MCF 10A (cell line): ENCODE results near the gene ARL14EP. TPM values are rescaled to one million over a fixed set of nuclear protein-coding genes. Genes with fewer than 3 reads are reported as not detected.

Source experiments
- BruUV-seq: library from RNA; stranded (reverse); fragments of 400-500 nt; replicated peaks from 2 replicates; lab custom pipeline; 2021; lab: Mats Ljungman, UMichigan
- CTCF ChIA-PET: fragments of 300-600 bp; sonication (Branson Sonifier 250); formaldehyde crosslinking; extraction: SDS; loops from one replicate; lab custom pipeline; 2021; ENCODE audit warnings: antibody characterized with exemption, inconsistent platforms; lab: Yijun Ruan, JAX
- POLR2A ChIA-PET: fragments of 300-600, 350-650 bp; sonication (Branson Sonifier 250); formaldehyde crosslinking; extraction: SDS; loops from one replicate; lab custom pipeline; 2020; ENCODE audit warnings: antibody characterized with exemption, inconsistent platforms; lab: Yijun Ruan, JAX
- DNase-seq: peaks from one replicate; pipeline ENCODE4 v3.0.0-alpha.2; 2018; ENCODE audit not compliant: unreplicated experiment
- H3K27ac Mint-ChIP-seq: one replicate; pipeline ENCODE4 v1.8.0; 2022; ENCODE audit warnings: mild to moderate bottlenecking, low read depth, mixed read lengths; ENCODE audit not compliant: unreplicated experiment
- H3K27me3 Mint-ChIP-seq: one replicate; pipeline ENCODE4 v1.8.0; 2022; ENCODE audit warnings: mixed read lengths; ENCODE audit not compliant: insufficient read depth, unreplicated experiment
- H3K36me3 Mint-ChIP-seq: one replicate; pipeline ENCODE4 v1.8.0; 2022; ENCODE audit warnings: mild to moderate bottlenecking, moderate library complexity, mixed read lengths; ENCODE audit not compliant: insufficient read depth, unreplicated experiment
- H3K4me1 Mint-ChIP-seq: one replicate; pipeline ENCODE4 v1.8.0; 2022; ENCODE audit warnings: mixed read lengths; ENCODE audit not compliant: insufficient read depth, unreplicated experiment
- H3K4me3 Mint-ChIP-seq: one replicate; pipeline ENCODE4 v1.8.0; 2022; ENCODE audit warnings: mild to moderate bottlenecking, moderate library complexity, mixed read lengths; ENCODE audit not compliant: unreplicated experiment
- H3K9me3 Mint-ChIP-seq: one replicate; pipeline ENCODE4 v1.8.0; 2022; ENCODE audit warnings: mixed read lengths; ENCODE audit not compliant: unreplicated experiment
- intact Hi-C: fragments of 100-400 bp; cut with micrococcal nuclease; formaldehyde crosslinking; loops from 2 replicates; pipeline ENCODE4 v1.14.1; 2022
- total RNA-seq: library from RNA; stranded (reverse); gene quantifications from 2 replicates; pipeline ENCODE4 v1.2.3, GENCODE V29; 2022
- TF ChIP-seq, protein P1 (sequence below): fragments of 200-600 bp; IDR thresholded peaks from one replicate; pipeline ENCODE4 v1.8.0; 2022; ENCODE audit warnings: antibody characterized with exemption, mild to moderate bottlenecking; ENCODE audit not compliant: unreplicated experiment

The ARL14EP gene
- total RNA-seq, 1 experiment from 2014 or later = 28.4 TPM

- DNase-seq = no peak
- CTCF ChIA-PET = interaction anchor here (1.1 to 3.1 kb wide), 2 partner anchors 15 to 506 kb away, joined by 3 to 10 read pairs; no protein-coding TSS in a partner anchor
- Mint-ChIP-seq H3K27me3 (peaks cover 57% of the 10 kb centered on the region), H3K36me3 (no peaks in the 10 kb centered on the region), H3K9me3 (no peaks in the 10 kb centered on the region), H3K4me3 (no peak overlapping the region), H3K4me1 (no peaks in the 10 kb centered on the region), H3K27ac (no peak overlapping the region)
- TF ChIP-seq, protein P1, sequence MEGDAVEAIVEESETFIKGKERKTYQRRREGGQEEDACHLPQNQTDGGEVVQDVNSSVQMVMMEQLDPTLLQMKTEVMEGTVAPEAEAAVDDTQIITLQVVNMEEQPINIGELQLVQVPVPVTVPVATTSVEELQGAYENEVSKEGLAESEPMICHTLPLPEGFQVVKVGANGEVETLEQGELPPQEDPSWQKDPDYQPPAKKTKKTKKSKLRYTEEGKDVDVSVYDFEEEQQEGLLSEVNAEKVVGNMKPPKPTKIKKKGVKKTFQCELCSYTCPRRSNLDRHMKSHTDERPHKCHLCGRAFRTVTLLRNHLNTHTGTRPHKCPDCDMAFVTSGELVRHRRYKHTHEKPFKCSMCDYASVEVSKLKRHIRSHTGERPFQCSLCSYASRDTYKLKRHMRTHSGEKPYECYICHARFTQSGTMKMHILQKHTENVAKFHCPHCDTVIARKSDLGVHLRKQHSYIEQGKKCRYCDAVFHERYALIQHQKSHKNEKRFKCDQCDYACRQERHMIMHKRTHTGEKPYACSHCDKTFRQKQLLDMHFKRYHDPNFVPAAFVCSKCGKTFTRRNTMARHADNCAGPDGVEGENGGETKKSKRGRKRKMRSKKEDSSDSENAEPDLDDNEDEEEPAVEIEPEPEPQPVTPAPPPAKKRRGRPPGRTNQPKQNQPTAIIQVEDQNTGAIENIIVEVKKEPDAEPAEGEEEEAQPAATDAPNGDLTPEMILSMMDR = no peak
- no TSS peak for BruUV-seq
- POLR2A ChIA-PET = no interaction called here
- intact Hi-C loops = no loop called here
Observed at GRCh38 chr11:30349885-30350284, 27.0 kb downstream of the ARL14EP start.

- no peaks in the 10 kb centered on the region for H3K36me3 Mint-ChIP-seq
- no TSS peak for BruUV-seq
- peaks cover 61% of the 10 kb centered on the region for H3K27me3 Mint-ChIP-seq
- ChIA-PET CTCF (interaction anchor here (0.8 to 1.7 kb wide), 3 partner anchors 15 to 528 kb away, joined by 3 to 5 read pairs (median 3); no protein-coding TSS in a partner anchor), POLR2A (interaction anchor here (0.9 kb wide), 1 partner anchor 24 kb away, joined by 3 read pairs; no protein-coding TSS in a partner anchor)
- H3K4me1 Mint-ChIP-seq = no peaks in the 10 kb centered on the region
- no peak overlapping the region for H3K4me3 Mint-ChIP-seq
- no peak overlapping the region for H3K27ac Mint-ChIP-seq
- TF ChIP-seq, protein P1 = no peak
- H3K9me3 Mint-ChIP-seq = no peaks in the 10 kb centered on the region
- intact Hi-C loops = no loop called here
- DNase-seq = no peak
Observed at GRCh38 chr11:30350384-30350783, 27.5 kb downstream of the ARL14EP start.

GRCh38 chr11:30351061-30351460 is 28.2 kb downstream of the ARL14EP start:
- BruUV-seq = no TSS peak
- Mint-ChIP-seq H3K36me3 (no peaks in the 10 kb centered on the region), H3K4me1 (no peaks in the 10 kb centered on the region), H3K4me3 (no peak overlapping the region), H3K27ac (no peak overlapping the region), H3K9me3 (no peaks in the 10 kb centered on the region), H3K27me3 (peaks cover 68% of the 10 kb centered on the region)
- intact Hi-C loops = no loop called here
- TF ChIP-seq, protein P1 = no peak
- POLR2A ChIA-PET = interaction anchor here (0.9 kb wide), 1 partner anchor 25 kb away, joined by 3 read pairs; no protein-coding TSS in a partner anchor
- no peak for DNase-seq
- CTCF ChIA-PET = interaction anchor here (0.6 to 1.7 kb wide), 4 partner anchors 14 to 567 kb away, joined by 3 to 5 read pairs (median 3); no protein-coding TSS in a partner anchor

- Mint-ChIP-seq H3K9me3 (no peaks in the 10 kb centered on the region), H3K4me3 (no peak overlapping the region), H3K36me3 (no peaks in the 10 kb centered on the region), H3K27ac (no peak overlapping the region), H3K4me1 (no peaks in the 10 kb centered on the region), H3K27me3 (peaks cover 88% of the 10 kb centered on the region)
- POLR2A ChIA-PET = no interaction called here
- DNase-seq = no peak
- CTCF ChIA-PET = interaction anchor here (0.9 to 1.7 kb wide), 3 partner anchors 22 to 559 kb away, joined by 4 to 5 read pairs (median 4); no protein-coding TSS in a partner anchor
- no TSS peak for BruUV-seq
- TF ChIP-seq, protein P1 = no peak
- intact Hi-C loops = no loop called here
Observed at GRCh38 chr11:30356391-30356790, 33.5 kb downstream of the ARL14EP start.
